ENCODE measurements around the gene KCNJ1.

- no peak for TF ChIP-seq CTCF (IDR thresholded peaks at IDR 0.05)
- no peak for TF ChIP-seq POLR2A (IDR thresholded peaks at IDR 0.05)
Observed at GRCh38 chr11:128892866-128893565, 25.9 kb upstream of the KCNJ1 start.
